Effector CD8-positive, alpha-beta T cell (primary cell): ENCODE measurements around the gene BARX2.

ENCODE experiments used
- DNase-seq: peaks from one replicate; lab custom pipeline; 2025; lab: John Stamatoyannopoulos, UW

BARX2 gene

GRCh38 chr11:129373489-129373953 is 2.1 kb upstream of the BARX2 start:
- no peak for DNase-seq

DNA sequence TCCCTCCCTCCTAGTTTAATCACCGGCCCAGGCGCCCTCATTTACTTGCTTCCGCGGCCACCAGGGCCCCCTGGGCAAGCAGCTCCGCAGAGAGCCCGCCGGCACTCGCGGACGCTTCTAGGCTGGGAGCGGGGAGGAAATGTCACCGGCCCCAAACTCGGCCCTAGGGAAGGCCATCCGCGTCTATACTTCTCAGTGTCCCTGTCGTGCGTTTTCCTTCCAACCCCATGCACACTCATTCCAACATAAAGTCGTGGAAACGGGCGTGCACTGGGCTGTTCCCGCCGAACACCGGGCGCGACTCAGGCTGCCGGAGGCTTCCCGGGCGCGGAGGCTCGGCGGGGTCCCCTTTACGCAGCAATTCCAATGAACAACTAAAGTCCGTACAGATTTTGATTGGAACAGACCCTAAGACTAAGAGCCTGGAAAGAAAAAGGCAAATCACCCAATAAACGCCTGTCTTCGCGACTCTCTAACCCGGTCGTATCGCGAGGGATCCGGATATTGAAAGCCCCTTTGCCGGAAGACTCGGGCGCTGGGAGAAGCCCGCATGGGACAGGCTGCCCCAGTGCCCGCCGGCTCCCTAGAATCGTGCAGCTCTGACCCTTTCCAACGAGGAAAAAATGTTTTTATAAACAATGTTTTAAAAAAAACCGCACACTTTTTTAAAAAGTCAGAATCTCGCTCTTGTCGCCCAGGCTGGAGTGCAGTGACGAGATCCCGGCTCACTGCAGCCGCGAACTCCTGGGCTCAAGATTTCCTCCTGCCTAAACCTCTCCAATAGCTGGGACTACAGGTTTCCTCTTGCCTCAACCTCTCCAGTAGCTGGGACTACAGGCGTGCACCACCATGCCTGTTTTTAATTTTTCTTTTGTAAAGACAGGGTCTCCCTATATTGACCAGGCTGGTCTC is 1.3 kb upstream of the BARX2 start:
- DNase-seq: no peak

GRCh38 chr11:129374993-129375750 is 476 bp upstream of the BARX2 start:
- DNase-seq: no peak

DNA sequence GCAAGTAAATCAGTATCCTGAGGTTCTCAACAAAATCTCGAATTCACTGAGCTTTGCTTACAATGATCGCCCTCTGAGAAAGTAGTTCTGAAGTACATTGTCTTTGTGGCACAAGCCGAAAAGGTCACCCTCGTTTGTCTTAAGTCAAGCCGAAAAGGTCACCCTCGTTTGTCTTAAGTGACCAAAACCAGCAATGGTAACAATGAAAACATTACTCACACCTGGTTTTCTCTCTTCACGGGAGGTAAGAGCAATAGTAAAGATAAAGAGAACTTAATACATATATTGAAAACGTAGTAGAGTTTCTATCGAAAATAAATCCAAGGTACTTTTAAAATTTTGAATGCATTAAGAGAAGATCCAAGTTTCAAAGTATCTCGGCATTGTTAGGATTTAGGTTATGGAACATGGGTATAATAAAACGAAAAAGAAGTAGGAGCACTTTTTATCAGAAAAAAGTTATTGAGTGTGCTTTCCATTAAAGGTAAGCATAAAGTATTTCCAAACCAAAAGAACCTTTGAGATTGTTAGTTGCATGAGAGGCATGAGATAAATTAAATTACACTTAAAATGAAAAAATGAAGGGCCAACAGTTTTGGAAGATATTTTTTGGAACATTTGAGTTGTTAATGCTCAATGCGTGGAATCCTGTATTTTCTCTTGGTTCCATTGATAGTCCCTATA is 1.2 kb downstream of the BARX2 start:
- DNase-seq: no peak

DNA sequence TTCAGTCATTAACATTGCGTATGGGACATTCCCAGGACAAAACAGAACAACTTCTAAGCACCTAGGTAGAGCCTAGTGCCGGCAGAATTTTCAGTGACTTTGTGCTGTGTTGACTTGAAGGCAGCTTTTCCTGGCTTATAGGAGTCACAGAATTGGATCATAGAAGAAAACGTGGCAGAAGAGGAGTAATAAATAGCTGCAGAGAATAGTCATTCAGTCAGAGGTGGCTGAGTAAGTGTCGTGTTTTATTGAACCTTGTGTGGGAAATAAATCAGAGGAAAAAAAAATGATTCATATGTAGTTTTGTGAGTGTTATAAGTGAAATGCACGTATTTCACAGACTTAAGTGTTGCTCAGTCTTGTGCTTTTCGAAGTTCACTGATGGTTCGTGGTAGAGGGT is 2.1 kb downstream of the BARX2 start:
- no peak for DNase-seq

DNA sequence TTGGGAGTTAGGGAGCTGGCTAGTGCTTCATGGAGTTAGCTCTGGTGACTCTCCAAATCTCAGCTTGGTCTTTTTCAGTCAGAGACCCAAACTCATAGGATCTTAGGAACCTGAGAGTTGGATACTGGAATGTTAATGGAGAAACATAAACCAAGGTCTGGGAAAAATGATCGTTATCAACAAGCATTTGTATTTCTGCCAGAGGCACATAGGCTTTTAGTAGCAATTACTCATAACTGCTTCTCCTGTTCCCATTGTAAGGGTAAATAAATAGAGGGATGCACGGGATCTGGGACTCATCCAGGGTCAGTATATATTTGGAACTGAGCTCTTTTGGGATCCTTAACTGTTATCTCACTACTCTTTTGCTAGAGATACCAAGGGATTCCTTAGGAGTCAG is 4.8 kb downstream of the BARX2 start:
- no peak for DNase-seq

DNA sequence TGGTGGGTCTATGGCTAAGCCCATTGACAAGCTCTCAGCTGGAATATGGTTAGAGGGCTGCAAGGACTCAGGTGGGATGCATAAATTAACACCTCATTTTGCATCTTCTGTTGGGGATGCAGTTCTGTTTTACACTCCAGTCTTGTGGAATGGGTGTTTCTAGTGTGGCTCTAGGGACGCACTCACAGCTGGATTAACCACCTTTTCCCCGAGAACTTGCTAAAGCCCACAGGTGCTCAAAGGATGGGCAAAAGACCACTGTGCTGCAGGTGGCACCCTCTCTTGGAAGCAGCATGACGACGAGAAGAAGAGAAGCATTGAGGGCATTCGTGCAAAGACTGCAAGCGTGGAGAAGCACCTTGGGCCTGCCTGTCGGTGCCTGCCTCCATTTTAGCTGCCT is 6.9 kb downstream of the BARX2 start:
- no peak for DNase-seq

GRCh38 chr11:129383060-129383459 is 7.4 kb downstream of the BARX2 start:
- no peak for DNase-seq

- DNase-seq: no peak
Observed at GRCh38 chr11:129383502-129383901, 7.9 kb downstream of the BARX2 start.

- DNase-seq: no peak
Observed at GRCh38 chr11:129384415-129384814, 8.8 kb downstream of the BARX2 start.

DNA sequence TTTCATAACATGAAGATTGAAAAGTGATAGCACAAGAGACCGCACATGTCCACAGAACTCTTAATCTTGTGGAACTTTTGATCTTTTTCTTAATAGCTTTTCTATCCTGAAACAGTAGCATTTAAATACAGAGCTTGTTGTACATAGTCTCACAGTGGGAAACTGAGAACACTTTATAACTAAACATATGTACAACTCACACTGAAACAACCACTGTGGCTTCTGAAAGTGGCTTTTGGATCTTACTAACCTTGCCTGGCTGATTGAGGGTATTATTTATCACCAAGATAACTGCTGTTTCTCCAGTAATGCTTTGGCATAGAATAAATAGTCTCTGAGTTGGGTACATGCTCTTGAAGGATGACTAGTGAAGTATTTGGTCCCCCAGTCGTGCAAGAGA is 10.2 kb downstream of the BARX2 start:
- DNase-seq: no peak

DNA sequence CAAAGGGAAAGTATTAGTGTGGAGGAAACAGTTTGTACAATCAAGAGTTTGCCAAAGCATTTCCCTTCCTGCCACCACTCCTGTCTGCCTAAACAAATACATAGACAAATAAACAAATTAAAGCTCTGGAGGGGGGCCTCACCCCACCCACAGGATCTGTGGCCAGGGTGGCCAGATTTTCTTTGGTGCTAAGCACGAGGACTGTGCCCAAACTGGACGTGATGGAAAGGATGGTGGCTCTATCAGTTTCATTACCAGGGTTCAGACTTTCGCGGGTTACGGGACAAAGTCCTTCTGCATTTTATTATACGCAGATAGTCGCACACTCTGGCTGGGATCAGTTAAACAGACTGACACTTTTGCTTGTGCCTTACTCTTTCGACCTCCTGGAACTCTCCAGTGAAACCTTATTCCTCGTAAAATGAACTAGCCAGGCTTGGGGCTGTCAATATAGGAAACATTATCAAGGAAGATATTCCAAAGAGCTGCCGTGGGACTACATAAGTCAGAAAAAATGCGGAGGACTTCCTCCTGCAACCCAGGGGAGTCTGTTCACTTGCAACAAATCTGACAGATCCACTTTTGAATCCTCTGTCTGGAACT is 11.2 kb downstream of the BARX2 start:
- DNase-seq: no peak

GRCh38 chr11:129387434-129387833 is 11.8 kb downstream of the BARX2 start:
- DNase-seq: no peak

- DNase-seq: no peak
Observed at GRCh38 chr11:129388824-129389223, 13.2 kb downstream of the BARX2 start.

DNA sequence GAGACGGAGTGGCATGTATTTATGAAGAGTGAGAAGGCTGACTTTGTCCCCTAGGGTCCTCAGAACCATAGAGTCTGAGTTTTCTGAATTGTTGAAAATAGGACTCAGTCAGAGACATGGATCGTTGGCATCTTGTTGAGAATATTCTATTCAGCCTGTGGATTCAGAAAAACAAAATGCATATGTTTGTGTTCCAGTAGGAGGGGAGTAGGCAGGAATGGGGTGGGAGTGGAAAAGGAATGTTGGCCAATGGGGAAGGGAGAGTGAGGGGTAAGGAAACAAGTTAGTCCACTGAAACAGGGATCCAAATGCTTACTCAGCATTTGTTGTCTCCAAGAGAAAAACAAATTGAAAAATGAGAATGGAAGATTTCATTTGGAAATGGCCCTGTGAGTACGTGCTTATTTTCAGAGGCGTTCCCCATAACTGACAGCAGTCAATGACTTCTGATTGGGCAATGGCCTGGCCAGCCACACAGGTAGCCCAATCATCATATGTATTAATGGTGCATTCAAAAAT is 14.7 kb downstream of the BARX2 start:
- no peak for DNase-seq

- no peak for DNase-seq
Observed at GRCh38 chr11:129391360-129391759, 15.7 kb downstream of the BARX2 start.

- DNase-seq: no peak
Observed at GRCh38 chr11:129391821-129392220, 16.2 kb downstream of the BARX2 start.

DNA sequence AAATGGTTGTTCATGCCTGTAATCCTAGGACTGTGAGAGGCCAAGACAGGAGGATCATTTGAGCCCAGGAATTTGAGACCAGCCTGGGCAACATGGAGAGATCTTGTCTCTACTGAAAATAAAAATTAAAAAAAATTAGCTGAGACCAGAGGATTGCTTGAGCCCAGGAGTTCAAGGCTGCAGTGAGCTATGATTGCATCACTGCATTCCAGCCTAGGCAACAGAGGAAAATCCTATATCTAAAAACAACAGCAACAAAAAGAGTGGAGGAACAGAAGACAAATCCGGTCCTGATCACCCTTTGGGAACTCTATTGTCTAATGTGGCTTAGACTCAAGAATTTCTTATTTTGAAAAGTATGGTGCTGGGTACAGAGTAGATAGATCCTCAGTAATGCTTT is 17.3 kb downstream of the BARX2 start:
- no peak for DNase-seq

DNA sequence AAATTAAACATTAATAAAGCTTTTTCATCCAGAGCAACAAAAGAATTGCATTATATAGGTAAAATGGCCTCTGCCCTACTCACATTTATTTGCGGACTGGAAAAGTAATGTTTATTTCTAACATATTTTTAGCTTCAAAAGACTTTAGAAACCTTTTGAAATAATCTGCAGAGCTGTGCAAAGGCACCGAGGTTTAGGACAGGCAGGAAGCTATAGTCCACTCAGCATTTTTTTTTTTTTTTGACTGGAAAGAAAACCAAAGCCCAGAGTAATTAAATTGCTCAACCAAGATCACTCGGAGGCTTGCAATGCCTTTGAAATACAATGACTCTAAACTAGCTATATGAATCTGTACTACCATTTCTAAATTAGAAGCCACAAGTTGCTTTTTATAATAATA is 19.1 kb downstream of the BARX2 start:
- no peak for DNase-seq

DNA sequence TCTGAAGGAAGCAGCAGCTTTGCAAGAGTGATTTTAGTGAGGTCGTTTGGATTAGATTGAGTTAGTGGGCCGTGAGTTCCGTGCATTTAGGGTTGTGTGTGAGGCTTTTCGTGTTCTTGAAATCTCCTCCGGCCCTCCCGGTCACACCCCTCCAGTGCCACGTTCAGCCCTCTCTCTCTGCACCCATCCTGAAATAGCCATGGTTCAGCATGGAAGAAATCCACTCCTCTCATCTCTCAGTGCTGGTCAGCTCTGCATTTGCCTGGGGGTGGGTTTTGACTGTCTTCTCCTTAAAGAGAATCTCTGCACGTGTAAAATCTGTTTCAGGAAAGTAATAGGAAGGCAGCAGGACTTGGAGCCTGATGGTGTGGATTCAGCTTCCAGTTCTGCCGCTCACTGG is 19.8 kb downstream of the BARX2 start:
- no peak for DNase-seq

GRCh38 chr11:129395883-129396282 is 20.2 kb downstream of the BARX2 start:
- DNase-seq: no peak

- no peak for DNase-seq
Observed at GRCh38 chr11:129396454-129396853, 20.8 kb downstream of the BARX2 start.
